Stimulated activated CD4-positive, alpha-beta T cell treated with anti-CD3 and anti-CD28 coated beads, Interleukin-4, amount 100 ng/mL, for 4 hours (primary cell): ENCODE data around the gene GRK6.

Experiments
- DNase-seq, 2 experiments: peaks; one replicate each; pipeline ENCODE4 v3.0.0-alpha.2; 2020

GRK6 gene

DNA sequence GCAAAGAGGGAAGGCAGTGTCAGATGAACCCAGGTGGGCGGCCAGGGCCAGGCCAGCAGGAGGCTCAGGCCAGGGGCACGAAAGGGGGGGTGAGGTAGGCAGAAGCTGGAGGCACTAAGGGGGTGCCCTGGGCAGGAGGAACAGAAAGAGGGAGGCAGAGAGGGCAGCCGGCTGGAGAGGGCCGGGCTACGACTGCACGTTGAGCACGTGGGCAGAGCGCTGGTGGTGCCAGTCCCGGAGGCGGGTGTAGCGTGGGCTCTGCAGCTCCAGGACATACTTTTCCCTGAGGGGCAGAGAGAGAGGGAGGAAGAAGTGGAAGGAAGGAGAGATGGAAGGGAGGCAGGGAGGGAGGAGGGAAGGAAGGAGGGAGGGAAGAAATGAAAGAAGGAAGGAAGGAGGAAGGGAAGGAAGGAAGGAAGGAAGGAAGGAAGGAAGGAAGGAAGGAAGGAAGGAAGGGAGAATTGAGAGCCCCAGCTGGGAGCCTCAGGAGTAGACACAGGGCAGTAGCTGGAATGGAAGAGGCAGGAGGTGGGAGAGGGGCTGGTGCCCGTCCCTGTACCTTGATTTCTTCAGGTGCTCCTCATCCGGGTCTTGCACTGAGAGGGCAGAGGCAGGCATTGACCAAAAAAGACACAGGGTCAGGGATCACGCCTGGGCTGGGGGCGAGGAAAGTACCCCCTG is 64.0 kb downstream of the GRK6 start:
- no peak for DNase-seq

DNA sequence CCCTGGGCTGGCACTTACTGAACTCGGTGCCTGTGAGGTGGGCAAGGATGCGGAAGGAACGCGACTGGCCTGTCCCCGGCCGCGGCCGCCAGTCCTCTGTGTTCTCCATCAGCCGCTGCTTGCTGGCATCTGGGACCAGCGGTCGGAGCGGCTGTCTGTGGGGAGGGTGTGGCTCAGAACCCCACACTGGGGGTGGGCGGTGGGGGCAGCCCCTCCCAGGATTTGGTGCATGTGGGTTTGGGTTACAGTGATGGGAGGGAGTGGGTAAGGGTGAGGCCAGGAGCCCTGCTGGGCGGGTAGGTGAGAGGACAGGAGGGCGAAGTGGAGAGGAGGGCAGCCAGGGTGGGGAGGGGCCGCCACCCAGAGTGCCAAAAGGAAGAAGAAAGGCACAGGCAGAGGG is 64.5 kb downstream of the GRK6 start:
- no peak for DNase-seq

DNA sequence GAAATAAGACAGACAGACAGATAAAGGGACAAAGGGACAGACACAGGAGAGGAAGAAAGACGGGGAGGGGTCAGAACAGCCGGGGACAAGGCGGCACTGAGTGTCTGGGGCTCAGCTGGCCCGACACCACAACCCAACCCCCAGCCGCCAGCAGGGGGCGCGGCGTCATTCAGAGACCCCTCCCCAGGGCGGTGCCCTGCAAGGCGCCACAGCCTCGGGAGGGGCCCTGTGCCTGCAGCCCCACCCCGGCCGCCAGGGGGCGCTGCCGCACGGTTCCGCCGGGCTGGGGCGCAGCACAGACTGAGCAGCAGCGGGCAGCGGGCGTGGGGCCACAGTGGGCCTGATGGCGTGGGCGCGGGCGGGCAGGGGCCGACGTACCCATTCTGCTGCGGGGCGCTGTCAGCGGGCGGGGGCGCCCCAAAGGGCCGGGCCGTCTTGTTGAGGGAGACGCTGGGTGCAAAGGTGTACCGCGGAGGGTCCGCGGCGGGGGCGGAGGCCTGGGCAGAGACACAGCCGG is 65.0 kb downstream of the GRK6 start:
- no peak for DNase-seq

DNA sequence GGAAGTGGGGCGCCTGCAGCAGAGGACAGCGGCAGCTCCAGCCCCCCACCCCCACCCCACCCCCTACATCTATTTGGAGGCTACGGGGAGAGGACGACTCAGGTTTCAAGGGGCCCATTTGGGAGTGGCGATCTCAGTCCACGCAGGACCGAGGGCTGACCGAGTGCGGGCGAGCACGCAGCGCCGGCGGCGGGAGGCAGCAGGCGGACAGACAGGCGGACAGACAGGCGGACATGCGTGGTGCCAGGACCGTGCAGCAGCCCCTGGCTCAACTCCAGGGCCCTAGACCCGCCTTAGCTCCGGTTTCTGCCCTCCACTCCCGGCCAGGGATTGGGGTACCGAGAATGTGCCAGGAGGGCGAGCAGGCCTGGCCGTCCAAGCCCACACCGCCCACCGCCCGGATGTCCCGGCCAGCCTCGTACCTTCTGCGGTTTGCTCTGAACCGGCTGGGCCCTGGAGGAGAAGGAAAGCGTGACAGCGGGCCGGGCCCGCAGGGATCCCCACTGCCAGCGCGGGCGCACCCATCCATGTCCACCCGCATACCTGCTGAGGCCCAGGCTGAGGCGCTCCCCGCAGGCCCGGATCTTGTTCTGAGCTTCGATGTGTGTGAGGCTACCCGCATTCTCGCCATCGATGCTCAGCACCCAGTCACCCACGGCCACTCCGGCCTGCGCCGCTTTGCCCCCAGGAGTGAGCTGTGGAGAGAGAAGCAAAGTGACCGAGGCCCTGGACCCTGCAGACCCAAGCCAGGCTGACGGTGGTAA is 65.7 kb downstream of the GRK6 start:
- no peak for DNase-seq
